AML-193 (cell line): ENCODE data around the gene ATG5.

Experiments
- DNase-seq, 2 experiments: peaks; one replicate each; lab custom pipeline; 2025; lab: John Stamatoyannopoulos, UW

ATG5 gene

GRCh38 chr6:106325336-106326178, at the start of gene ATG5:
Gene ATG5 (minus strand): TSS chr6:106325760. CDS start chr6:106316208, 9,552 bp downstream.
- DNase-seq, result peak; percentile 98 to 99

- no peak for DNase-seq
Measured at GRCh38 chr6:106373502-106374239, 48.1 kb upstream of the ATG5 start.

- no peak for DNase-seq
Measured at GRCh38 chr6:106372838-106373501, 47.4 kb upstream of the ATG5 start.

- DNase-seq, result no peak
Measured at GRCh38 chr6:106370639-106371038, 45.1 kb upstream of the ATG5 start.

GRCh38 chr6:106369739-106370138, 44.2 kb upstream of the ATG5 start:
- no peak for DNase-seq

- DNase-seq, result no peak
Measured at GRCh38 chr6:106363401-106364138, 38.0 kb upstream of the ATG5 start.

- DNase-seq, result no peak
Measured at GRCh38 chr6:106360989-106361430, 35.5 kb upstream of the ATG5 start.

GRCh38 chr6:106360410-106360988, 34.9 kb upstream of the ATG5 start, which contains the start of gene CRYBG1:
Gene CRYBG1 (plus strand): TSS chr6:106360717. CDS start chr6:106360909, 192 bp downstream.
- DNase-seq, result no peak

GRCh38 chr6:106359959-106360409, 34.4 kb upstream of the ATG5 start:
- DNase-seq, result no peak

GRCh38 chr6:106356378-106356777, 30.8 kb upstream of the ATG5 start:
- no peak for DNase-seq

- no peak for DNase-seq
Measured at GRCh38 chr6:106347219-106347618, 21.7 kb upstream of the ATG5 start.

GRCh38 chr6:106339334-106340029, 13.9 kb upstream of the ATG5 start:
- peak; percentile 90 to 91 for DNase-seq

- peak; percentile 76 to 82 for DNase-seq
Measured at GRCh38 chr6:106334646-106335448, 9.3 kb upstream of the ATG5 start.

- DNase-seq, result peak; percentile 29 to 35
Measured at GRCh38 chr6:106324726-106325335, 729 bp downstream of the ATG5 start.

- no peak for DNase-seq
Measured at GRCh38 chr6:106321940-106322339, 3.6 kb downstream of the ATG5 start.

- peak; percentile 40 to 68 for DNase-seq
Measured at GRCh38 chr6:106318851-106319250, 6.7 kb downstream of the ATG5 start.

GRCh38 chr6:106318061-106318460, 7.5 kb downstream of the ATG5 start:
- DNase-seq, result no peak

GRCh38 chr6:106316375-106316766, 9.2 kb downstream of the ATG5 start:
- DNase-seq, result no peak

GRCh38 chr6:106315765-106316374, 9.7 kb downstream of the ATG5 start:
- peak; percentile 46 to 50 for DNase-seq
